Glomerular visceral epithelial cell (primary cell): ENCODE measurements around the gene RPL37A.
A peak's percentile ranks its signal among the peaks of the same experiment; 100 is the strongest.

Source experiments
- DNase-seq: peaks from one replicate; pipeline ENCODE4 v3.0.0-alpha.2; 2016; ENCODE audit errors: extremely low spot score

RPL37A gene

DNA sequence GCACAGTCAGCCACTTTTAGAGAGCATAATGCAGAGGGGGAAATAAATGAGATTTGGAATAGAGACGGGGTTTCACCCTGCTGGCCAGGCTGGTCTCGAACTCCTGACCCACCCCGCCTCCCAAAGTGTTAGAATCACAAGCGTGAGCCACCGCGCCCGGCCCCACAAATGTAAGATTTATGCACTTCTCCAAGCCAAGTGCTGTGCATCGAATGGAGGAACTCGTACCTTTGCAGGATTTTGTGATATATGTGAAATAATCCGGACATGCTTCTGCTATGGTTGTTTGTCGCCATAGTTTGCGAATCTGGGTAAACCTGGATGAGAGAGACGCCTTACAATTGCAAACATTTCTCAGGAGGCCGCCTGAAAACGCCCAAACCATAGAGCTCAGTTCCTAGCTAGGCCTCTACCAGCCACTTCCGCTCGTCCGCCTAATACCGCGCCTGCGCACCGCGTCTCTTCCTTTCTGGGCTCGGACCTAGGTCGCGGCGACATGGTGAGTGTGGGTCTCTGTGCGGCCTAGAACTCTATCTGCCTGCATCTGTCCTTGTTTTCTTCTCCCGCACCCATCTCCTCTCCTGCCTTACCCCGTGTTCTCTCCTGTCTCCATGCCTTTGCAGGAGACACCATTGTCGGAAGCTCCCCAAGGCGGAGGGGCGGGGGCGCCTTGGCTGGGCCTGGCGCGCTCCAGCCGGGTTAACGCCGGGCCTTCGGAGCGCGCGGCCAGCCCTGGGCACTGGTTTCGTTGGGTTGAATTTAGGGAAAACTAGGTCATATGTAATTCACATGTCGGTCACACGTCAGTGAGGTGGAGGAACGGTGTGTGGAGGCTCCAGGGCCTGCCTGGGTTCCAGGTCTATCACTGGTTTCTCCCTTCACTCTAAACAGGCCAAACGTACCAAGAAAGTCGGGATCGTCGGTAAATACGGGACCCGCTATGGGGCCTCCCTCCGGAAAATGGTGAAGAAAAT is at the start of gene RPL37A:
RPL37A (plus strand) TSS at position 466 of the 974 bp plus-strand sequence; CDS start at position 497, 31 bp downstream.
- DNase-seq: peak; percentile 97

- no peak for DNase-seq
These were observed 48.3 kb upstream of the RPL37A start for GRCh38 chr2:216450346-216450745.

DNA sequence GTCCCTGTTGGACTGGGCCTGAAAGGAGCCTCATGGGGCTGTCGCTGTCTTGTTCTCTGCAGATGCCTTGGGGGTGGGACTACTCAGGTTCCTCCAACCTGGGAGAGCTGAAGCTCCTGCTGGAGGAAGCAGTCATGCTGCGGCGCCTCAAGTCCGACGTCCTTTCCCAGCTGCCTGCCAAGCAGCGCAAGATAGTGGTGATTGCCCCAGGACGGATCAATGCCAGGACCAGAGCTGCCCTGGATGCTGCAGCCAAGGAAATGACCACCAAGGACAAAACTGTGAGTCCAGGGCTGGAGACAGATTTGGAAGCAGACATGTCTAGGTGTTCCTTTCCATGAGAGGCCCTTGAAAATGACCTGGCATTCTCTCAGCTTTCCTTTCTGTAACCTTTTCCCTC is 47.9 kb upstream of the RPL37A start:
- no peak for DNase-seq

- DNase-seq: no peak
These were observed 44.6 kb upstream of the RPL37A start for GRCh38 chr2:216453955-216454614.

DNA sequence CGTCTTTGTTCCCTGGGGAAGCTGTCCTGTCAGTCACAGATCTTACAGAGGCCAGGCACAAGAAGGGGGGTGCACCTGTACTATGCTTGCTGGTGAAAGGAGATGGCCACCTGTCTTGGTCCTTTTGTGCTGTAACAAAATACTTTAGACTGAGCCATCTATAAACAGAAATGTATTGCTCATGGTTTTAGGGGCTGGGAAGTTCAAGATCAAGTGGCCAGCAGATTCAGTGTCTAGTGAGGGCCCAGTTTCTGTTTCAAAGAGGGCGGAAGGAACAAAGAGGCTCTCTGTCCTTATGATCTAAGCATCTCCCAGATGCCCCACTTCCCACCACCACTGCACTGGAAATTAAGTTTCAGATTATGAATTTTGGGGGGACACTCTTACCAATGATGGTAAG is 35.5 kb upstream of the RPL37A start:
- DNase-seq: no peak

GRCh38 chr2:216464104-216464720 is 34.4 kb upstream of the RPL37A start:
- DNase-seq: no peak

- no peak for DNase-seq
These were observed 33.0 kb upstream of the RPL37A start for GRCh38 chr2:216465579-216466195.

DNA sequence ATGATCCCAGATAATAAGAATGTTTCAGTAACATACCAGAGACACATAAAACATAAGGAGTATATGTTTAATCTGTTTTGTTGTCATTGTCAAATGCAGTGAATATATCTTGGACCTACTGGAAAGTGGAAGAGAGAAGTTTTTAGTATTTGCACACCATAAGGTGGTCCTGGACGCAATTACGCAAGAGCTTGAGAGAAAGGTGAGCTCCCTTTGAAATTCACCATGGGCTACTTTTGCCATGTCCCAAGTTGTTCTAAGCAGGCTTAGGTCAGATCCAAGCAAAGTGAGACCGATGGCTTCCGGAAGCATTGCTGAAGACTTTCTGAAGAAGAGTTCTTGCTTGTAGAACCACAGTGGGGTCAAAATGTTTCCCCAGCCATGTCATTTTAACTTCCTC is 30.8 kb upstream of the RPL37A start:
- DNase-seq: no peak

DNA sequence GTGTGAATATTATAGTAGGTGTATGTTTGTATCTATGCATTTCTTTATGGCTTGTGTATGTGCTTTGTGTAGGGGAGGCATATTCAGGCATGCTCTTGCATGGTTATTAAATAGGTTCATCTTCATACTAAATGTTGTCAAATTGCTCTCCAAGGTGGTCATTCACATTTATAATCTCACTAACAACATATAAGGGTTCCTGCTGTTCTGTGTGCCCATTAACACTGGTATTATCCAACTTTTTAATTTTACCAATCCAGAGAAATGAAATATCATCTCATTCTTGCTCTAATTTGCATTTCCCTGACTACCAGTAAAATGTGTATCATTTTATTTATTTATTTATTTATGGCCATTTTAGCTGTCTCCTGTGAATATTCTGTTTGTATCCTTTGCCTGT is 29.0 kb upstream of the RPL37A start:
- DNase-seq: no peak

DNA sequence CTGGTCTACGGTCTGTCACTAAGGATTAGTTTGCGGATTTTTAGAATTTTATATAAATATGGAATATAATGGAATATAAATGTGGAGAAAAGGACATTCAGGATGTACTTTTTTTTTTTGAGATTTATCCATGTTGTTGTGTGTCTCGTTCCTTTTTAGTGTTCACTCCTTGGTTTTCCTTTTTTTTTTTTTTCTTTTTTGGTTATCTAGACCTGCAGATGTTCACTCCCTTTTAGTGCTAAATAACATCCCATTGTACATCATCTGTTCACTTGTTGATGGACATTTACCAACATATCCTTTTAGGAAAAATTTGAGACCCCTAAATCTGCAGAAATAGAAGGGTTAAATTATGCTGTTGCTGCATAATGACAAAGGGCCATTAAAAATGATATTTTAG is 25.5 kb upstream of the RPL37A start:
- no peak for DNase-seq

DNA sequence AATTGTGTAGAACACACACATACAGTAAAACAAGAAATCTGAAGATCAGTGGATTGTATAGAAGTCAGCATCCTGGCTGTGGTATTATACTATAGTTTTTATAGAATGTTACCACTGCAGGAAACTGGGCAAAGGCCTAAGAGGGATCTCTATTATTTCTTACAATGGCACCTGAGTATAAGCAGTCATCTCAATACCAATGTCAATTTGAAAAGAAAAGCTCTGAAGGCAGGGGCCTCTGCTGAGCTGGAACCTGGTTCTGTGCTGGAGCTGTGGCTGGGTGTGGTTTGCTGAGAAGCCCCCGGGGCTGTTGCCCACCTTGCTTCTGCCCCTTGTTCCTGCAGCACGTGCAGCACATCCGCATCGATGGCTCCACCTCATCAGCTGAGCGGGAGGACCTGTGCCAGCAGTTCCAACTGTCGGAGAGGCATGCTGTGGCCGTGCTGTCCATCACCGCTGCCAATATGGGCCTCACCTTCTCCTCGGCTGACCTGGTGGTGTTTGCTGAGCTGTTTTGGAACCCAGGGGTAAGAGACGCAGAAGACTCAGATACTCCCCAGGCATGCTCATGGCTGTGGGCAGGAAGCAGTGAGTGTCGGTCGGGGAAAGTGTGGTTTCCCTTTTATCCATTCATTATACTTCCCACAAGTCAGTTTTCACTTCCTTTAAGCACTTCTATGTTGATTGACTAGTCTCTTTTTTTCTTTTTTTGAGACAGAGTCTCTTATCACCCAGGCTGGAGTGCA is 23.5 kb upstream of the RPL37A start:
- no peak for DNase-seq

DNA sequence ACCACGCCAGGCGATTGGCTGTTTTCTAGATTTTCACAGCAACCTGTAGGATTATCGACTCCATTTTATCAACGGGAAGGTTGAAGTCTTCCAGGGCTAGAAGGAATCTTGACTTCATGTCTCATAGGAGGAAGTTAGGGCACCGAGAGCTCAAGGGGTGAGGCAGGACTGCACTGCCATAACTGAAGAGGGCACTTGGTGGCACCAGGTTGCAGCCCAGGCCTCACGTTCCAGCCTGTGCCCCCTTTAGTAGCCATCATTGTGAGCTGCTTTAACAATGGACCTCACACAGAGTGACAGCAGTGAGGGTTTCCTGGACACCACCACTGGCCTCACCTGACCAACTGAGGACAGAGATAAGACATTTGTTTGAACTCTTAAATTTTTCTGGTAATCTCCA is 22.9 kb upstream of the RPL37A start:
- DNase-seq: no peak

DNA sequence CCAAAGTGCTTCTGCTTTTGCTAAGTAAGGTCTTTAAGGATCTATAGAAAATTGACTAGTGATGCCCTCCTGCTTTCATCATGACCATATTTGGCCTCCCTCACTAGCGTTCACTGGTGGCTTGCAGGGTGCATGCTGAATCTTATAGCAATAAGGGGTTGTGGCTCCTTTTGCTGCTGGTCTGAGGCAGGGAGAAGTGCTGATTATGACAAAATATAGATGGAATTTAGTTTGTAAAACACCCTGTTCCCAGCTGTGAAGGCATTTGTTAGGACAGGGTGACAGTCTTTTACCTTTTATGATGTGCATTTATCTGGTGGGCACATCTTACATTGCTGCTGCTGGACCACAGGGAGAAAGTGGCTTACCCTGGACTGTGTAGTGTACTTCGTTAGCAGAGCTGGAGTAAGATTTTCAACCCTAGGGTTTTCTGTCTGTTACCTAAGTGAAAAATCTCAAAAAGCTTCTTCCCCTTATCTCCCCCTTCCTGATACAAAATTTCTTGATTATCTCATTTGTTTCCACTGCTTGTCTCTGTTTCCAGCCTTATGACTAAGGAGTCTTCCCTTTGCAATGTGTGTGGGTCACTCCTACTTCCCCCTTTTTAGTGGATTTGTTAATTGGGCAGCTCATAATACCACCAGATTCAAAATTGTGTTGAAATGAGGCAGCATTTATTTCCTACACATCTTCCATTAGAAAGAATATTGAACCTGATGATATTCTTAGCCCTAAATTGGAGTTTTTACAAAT is 21.2 kb upstream of the RPL37A start:
- DNase-seq: no peak

DNA sequence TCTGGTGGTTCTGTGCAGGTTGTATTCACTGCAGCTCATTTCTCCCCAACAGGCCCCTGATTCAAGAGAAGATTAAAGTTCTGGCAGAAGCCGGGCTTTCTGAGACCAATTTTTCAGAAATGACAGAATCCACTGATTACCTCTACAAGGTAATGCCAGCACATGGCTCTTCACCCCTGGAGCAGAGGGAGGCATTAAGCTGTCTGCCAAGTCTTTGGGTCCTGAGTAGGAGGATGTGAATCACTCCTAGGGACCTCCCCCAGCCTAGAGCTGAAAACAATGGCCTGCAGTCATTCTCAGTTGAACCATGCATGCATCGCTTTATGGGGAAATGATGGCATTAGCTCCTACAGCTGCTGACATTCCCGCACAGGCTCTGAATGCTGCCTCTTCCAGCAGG is 20.5 kb upstream of the RPL37A start:
- DNase-seq: peak; percentile 64

GRCh38 chr2:216478791-216479190 is 19.9 kb upstream of the RPL37A start:
- no peak for DNase-seq

GRCh38 chr2:216480221-216480620 is 18.4 kb upstream of the RPL37A start:
- DNase-seq: no peak

- DNase-seq: no peak
These were observed 16.0 kb upstream of the RPL37A start for GRCh38 chr2:216482640-216483039.

DNA sequence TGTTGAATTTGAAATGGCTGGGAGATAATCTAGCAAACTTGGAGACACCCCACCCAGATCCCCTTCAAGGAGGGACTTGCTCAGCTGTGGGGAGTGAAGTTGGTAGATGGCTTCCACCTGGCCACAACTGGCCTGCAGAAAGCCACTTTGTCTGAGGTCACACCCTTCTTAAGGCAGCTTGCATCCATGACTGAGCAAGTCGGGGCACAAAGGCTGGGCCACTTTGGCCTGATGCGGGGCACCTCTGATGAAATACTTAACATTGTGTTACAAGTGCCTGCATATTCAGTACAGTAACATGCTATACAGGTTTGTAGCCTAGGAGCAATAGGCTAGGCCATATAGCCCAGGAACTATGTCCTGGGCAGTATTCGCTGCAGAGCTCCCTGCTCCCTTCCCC is 13.4 kb upstream of the RPL37A start:
- DNase-seq: no peak

GRCh38 chr2:216485745-216486144 is 12.9 kb upstream of the RPL37A start:
- DNase-seq: no peak

GRCh38 chr2:216486271-216486670 is 12.4 kb upstream of the RPL37A start:
- no peak for DNase-seq

DNA sequence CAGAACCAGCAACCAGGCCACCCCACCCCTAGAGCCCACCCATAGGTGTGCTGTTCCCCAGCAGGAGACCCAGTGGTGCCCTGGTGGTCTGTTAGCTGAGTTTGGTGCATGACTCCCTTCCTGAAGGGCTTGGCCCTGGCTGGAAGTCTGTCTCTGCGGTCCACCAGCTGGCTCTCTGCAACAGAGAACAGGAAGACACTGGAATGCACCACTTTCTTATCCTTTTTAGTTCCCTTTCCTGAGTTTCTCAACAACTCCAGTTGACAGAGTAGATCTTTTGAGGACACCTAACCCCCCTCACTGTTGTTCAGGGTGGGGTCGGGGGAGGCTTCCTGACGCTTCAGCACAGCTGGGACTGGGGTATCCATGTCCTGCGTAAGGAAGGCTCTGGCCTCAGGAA is 11.9 kb upstream of the RPL37A start:
- DNase-seq: no peak
